HUES64 (cell line): ENCODE measurements around the gene MGAT3.
A peak's percentile ranks its signal among the peaks of the same experiment; 100 is the strongest.

ENCODE experiments used
- H3K27ac ChIP-seq: 2 replicates; pipeline ENCODE4 v1.7.0; 2013; ENCODE audit warnings: low read depth, low read length, inconsistent platforms
- H3K27me3 ChIP-seq: 2 replicates; pipeline ENCODE4 v1.6.1; 2013; ENCODE audit warnings: mild to moderate bottlenecking, low read length; ENCODE audit not compliant: insufficient read depth
- H3K36me3 ChIP-seq: 2 replicates; pipeline ENCODE4 v1.6.1; 2013; ENCODE audit warnings: mild to moderate bottlenecking, low read length; ENCODE audit not compliant: insufficient read depth
- H3K4me1 ChIP-seq: 2 replicates; pipeline ENCODE4 v1.6.1; 2013; ENCODE audit warnings: mild to moderate bottlenecking, low read length, moderate library complexity; ENCODE audit not compliant: insufficient read depth
- H3K4me3 ChIP-seq: 2 replicates; pipeline ENCODE4 v1.5.1; 2013; ENCODE audit warnings: mild to moderate bottlenecking, low read length, moderate library complexity
- H3K9ac ChIP-seq: 2 replicates; pipeline ENCODE4 v1.6.1; 2013; ENCODE audit warnings: mild to moderate bottlenecking, low read depth, low read length
- H3K9me3 ChIP-seq: 2 replicates; pipeline ENCODE4 v1.6.1; 2013; ENCODE audit warnings: low read depth, low read length; ENCODE audit not compliant: insufficient read depth
- WGBS: fragments of 150-250, 120-280 bp; methylation state at CpG from one replicate; pipeline ENCODE4 v1.1.7; 2013; ENCODE audit warnings: missing lambda C conversion rate; 5-methylcytosine and 5-hydroxymethylcytosine counted together

MGAT3 gene

DNA sequence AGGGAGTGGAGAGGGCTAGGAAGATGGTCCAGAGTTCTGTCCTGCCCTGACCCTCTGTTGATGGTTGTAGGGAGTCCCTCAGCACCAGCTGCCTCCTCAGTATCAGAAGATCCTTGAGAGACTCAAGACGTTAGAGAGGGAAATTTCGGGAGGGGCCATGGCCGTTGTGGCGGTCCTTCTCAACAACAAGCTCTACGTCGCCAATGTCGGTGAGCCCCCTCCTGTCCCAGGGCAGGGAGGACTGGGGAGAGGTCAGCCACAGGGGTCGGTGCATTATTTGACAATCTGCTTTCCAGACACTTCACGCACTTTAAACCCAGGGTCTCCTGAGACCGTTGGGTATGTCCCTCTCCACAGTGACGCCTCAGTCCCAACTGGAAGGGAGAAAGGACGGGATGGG, 39.2 kb upstream of the MGAT3 start:
- Histone ChIP-seq H3K36me3 (peaks cover 53% of the 10 kb centered on the region), H3K9me3 (no peaks in the 10 kb centered on the region)
- WGBS = 95% methylated on average over 12 of the region's 12 CpGs

GRCh38 chr22:39418696-39419095, 38.1 kb upstream of the MGAT3 start:
- Histone ChIP-seq H3K9ac (no peak overlapping the region), H3K27ac (no peak overlapping the region), H3K4me3 (no peak overlapping the region), H3K4me1 (no peaks in the 10 kb centered on the region), H3K9me3 (no peaks in the 10 kb centered on the region), H3K27me3 (no peaks in the 10 kb centered on the region), H3K36me3 (peaks cover 60% of the 10 kb centered on the region)
- 91% methylated on average over 12 of the region's 12 CpGs for WGBS

More for the DNA sequence above, 39.2 kb upstream of the MGAT3 start:
- Histone ChIP-seq H3K27me3 (no peaks in the 10 kb centered on the region), H3K27ac (no peak overlapping the region), H3K9ac (no peak overlapping the region), H3K4me3 (no peak overlapping the region), H3K4me1 (no peaks in the 10 kb centered on the region)

- Histone ChIP-seq H3K27ac (no peak overlapping the region), H3K36me3 (peaks cover 64% of the 10 kb centered on the region), H3K27me3 (no peaks in the 10 kb centered on the region), H3K4me3 (no peak overlapping the region), H3K9me3 (no peaks in the 10 kb centered on the region), H3K9ac (no peak overlapping the region), H3K4me1 (no peaks in the 10 kb centered on the region)
- 92% methylated on average over 6 of the region's 6 CpGs for WGBS
These were observed 37.7 kb upstream of the MGAT3 start for GRCh38 chr22:39419096-39419495.

DNA sequence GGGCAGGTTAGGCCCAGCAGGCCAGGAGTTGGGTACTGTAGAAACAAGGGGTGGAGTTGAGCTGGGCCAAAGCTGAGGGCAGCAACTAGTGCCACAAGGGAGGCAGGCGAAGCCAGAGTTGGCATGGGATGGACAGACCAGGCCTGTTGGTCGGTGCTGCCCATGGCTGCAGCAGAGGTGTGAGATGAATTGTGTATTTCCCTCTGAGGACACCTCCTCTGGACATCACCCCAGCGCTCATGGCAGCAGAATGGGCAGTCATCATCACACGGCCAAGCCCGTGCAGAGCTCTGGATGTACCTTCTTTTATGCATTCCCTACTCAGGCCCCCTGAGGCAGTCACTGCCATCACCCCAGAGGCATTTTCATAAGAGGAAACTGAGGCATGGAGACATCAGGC, 36.9 kb upstream of the MGAT3 start:
- Histone ChIP-seq H3K4me1 (no peaks in the 10 kb centered on the region), H3K9ac (no peak overlapping the region), H3K27ac (no peak overlapping the region), H3K27me3 (no peaks in the 10 kb centered on the region), H3K36me3 (peaks cover 65% of the 10 kb centered on the region), H3K4me3 (no peak overlapping the region), H3K9me3 (no peaks in the 10 kb centered on the region)
- 90% methylated on average over 5 of the region's 5 CpGs for WGBS

- 92% methylated on average over 11 of the region's 11 CpGs for WGBS
- Histone ChIP-seq H3K4me3 (no peak overlapping the region), H3K4me1 (no peaks in the 10 kb centered on the region), H3K9ac (no peak overlapping the region), H3K9me3 (no peaks in the 10 kb centered on the region), H3K27ac (no peak overlapping the region), H3K36me3 (peaks cover 55% of the 10 kb centered on the region), H3K27me3 (no peaks in the 10 kb centered on the region)
These were observed 35.1 kb upstream of the MGAT3 start for GRCh38 chr22:39421691-39422090.

DNA sequence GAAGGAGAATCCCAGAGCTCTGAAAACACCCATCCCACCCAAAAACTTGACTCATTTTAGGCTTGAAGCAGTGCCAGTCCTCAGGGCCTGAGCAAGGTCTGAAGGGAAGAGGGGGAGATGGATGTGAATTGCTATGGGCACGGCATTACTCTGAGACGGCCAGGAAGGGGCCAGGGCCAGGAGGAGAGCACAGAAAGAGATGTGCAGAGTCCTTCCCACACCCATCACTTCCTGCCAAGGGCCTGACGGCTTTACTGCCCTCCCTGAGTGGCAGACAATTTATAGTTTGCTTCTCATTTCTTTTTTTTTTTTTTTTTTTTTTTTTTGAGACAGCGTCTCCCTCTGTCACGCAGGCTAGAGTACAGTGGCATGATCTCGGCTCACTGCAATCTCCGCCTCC, 34.7 kb upstream of the MGAT3 start:
- no peak overlapping the region for H3K4me3 ChIP-seq
- no peaks in the 10 kb centered on the region for H3K9me3 ChIP-seq
- 98% methylated on average over 7 of the region's 7 CpGs for WGBS
- H3K4me1 ChIP-seq = peaks cover under 1% of the 10 kb centered on the region; the same call in 1 of the 2 replicates
- no peaks in the 10 kb centered on the region for H3K27me3 ChIP-seq
- peaks cover 55% of the 10 kb centered on the region for H3K36me3 ChIP-seq
- H3K9ac ChIP-seq = no peak overlapping the region
- no peak overlapping the region for H3K27ac ChIP-seq

DNA sequence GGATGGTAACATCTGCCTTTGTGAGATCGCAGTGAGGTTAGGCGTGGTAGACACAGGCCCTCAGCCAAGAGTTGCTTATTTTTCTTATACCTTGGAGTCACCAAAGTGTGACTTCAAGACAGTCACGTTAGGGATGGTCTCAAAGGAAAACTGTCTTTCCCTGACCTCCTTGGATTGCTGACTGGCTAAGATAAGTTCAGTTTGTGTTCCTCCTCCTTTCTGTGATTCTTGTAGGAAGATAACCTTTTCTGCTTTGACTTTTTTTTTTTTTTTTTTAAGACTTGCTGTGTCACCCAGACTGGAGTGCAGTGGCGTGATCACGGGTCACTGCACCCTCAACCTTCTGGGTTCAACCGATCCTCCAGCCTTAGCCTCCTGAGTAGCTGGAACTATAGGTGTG, 34.1 kb upstream of the MGAT3 start:
- peaks cover 4% of the 10 kb centered on the region; the same call in 1 of the 2 replicates for H3K4me1 ChIP-seq
- H3K27ac ChIP-seq = no peak overlapping the region
- H3K9ac ChIP-seq = no peak overlapping the region
- no peaks in the 10 kb centered on the region for H3K27me3 ChIP-seq
- H3K4me3 ChIP-seq = no peak overlapping the region
- WGBS = 92% methylated on average over 6 of the region's 6 CpGs
- H3K9me3 ChIP-seq = no peaks in the 10 kb centered on the region
- H3K36me3 ChIP-seq = peaks cover 56% of the 10 kb centered on the region

DNA sequence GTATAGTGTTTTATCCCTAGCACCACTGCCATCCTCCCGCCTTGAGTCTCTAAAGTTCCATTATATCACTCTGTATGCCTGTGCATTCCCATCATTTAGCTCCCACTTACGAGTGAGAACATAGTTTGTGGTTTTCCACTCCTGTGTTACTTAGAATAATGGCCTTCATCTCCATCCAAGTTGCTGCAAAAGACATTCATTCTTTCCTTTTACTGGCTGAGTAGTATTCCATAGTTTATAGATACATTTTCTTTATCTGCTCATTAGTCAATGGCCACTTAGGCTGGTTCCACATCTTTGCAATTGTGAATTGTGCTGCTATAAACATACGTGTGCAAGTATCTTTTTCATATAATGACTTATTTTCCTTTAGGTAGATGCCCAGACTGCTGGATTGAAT, 32.8 kb upstream of the MGAT3 start:
- Histone ChIP-seq H3K27ac (no peak overlapping the region), H3K4me3 (no peak overlapping the region), H3K9me3 (no peaks in the 10 kb centered on the region), H3K27me3 (no peaks in the 10 kb centered on the region), H3K4me1 (peaks cover 16% of the 10 kb centered on the region), H3K36me3 (peaks cover 45% of the 10 kb centered on the region), H3K9ac (no peak overlapping the region)
- WGBS = 95% methylated on average over 3 of the region's 3 CpGs

- no peak overlapping the region for H3K4me3 ChIP-seq
- no peaks in the 10 kb centered on the region for H3K9me3 ChIP-seq
- H3K9ac ChIP-seq = no peak overlapping the region
- peaks cover 20% of the 10 kb centered on the region for H3K4me1 ChIP-seq
- no peaks in the 10 kb centered on the region for H3K27me3 ChIP-seq
- H3K36me3 ChIP-seq = peaks cover 42% of the 10 kb centered on the region
- H3K27ac ChIP-seq = no peak overlapping the region
- WGBS = 94% methylated on average over 20 of the region's 20 CpGs
These were observed 30.3 kb upstream of the MGAT3 start for GRCh38 chr22:39426380-39427043.

- peak overlapping the region; percentile 53; the same call in 1 of the 2 replicates for H3K9ac ChIP-seq
- no peaks in the 10 kb centered on the region for H3K9me3 ChIP-seq
- peaks cover 20% of the 10 kb centered on the region for H3K4me1 ChIP-seq
- no peak overlapping the region for H3K4me3 ChIP-seq
- peaks cover 43% of the 10 kb centered on the region for H3K36me3 ChIP-seq
- 76% methylated on average over 13 of the region's 13 CpGs for WGBS
- H3K27ac ChIP-seq = peak overlapping the region; percentile 89
- H3K27me3 ChIP-seq = no peaks in the 10 kb centered on the region
These were observed 28.8 kb upstream of the MGAT3 start for GRCh38 chr22:39427751-39428596.

DNA sequence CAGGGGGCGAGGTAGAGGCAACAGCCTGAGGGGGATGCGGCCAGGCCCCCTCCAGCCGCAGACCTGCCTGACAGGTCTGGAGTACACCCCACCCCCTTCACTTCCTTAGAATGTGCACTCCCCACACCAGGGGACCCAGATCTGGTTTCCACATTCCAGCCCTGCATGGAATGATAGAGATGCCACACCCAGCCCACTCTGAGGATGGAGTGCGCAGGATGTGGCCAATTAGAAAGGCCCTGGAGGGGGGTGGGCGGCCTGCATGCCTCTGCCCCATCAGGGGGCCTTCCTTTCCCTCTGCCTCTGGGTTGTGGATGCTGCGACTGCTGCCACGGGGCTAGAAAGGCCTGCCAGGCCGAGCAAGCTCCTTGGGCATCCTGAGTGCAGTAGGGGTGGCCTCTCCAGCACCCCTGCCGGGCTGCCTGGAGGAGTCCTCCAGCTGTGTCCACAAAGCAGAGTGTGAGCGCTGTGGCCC, 28.2 kb upstream of the MGAT3 start:
- Histone ChIP-seq H3K9ac (peak overlapping the region; percentile 73), H3K4me3 (peak overlapping the region; percentile 24; the same call in 1 of the 2 replicates), H3K4me1 (peaks cover 20% of the 10 kb centered on the region), H3K27ac (peak overlapping the region; percentile 89), H3K36me3 (peaks cover 41% of the 10 kb centered on the region), H3K27me3 (no peaks in the 10 kb centered on the region), H3K9me3 (no peaks in the 10 kb centered on the region)
- WGBS = 22% methylated on average over 10 of the region's 10 CpGs
